Naive thymus-derived CD8-positive, alpha-beta T cell (primary cell): ENCODE data around the gene CALCOCO1. TPM values are rescaled to one million over a fixed set of nuclear protein-coding genes. Genes with fewer than 3 reads are reported as not detected.

Experiments
- ATAC-seq, 2 donors: fragments of 150-1000 bp; cut with Tn5 transposase in 1 of 2; sonication (Bioruptor Pico), chemical (Tn5 transposase) in 1 of 2; 1 replicate in 1 of 2; 2 replicates in 1 of 2; pipeline ENCODE4 v1.10.0; 2021; ENCODE audit warnings: mild to moderate bottlenecking in 2 of 2, moderate library complexity in 2 of 2
- POLR2A ChIA-PET: fragments of 350-600 bp; sonication (Branson Sonifier 250); formaldehyde crosslinking; loops from one replicate; lab custom pipeline; 2021; ENCODE audit warnings: antibody characterized with exemption; lab: Charles Lee
- DNase-seq, 10 donors: peaks; one replicate each; pipeline versions ENCODE4 v3.0.0 to v3.0.0-alpha.2; 2020 to 2022
- H3K27ac Mint-ChIP-seq, 10 donors: one replicate each; pipeline ENCODE4 v1.8.0; 2020 to 2022; ENCODE audit warnings: mild to moderate bottlenecking in 10 of 10, mixed read lengths in 10 of 10, moderate library complexity in 4 of 10, inconsistent platforms in 1 of 10
- H3K27me3 Mint-ChIP-seq, 5 donors: one replicate each; pipeline ENCODE4 v1.8.0; 2021 to 2022; ENCODE audit warnings: mixed read lengths in 5 of 5
- H3K36me3 Mint-ChIP-seq, 3 donors: one replicate each; pipeline ENCODE4 v1.8.0; 2020 to 2022; ENCODE audit warnings: mixed read lengths in 3 of 3, mild to moderate bottlenecking in 2 of 3, inconsistent platforms in 1 of 3
- H3K4me1 Mint-ChIP-seq, 4 donors: one replicate each; pipeline ENCODE4 v1.8.0; 2021 to 2022; ENCODE audit warnings: mixed read lengths in 4 of 4
- H3K4me3 Mint-ChIP-seq, 10 donors: one replicate each; pipeline ENCODE4 v1.8.0; 2020 to 2022; ENCODE audit warnings: mild to moderate bottlenecking in 10 of 10, mixed read lengths in 10 of 10, moderate library complexity in 6 of 10, inconsistent platforms in 1 of 10
- H3K9me3 Mint-ChIP-seq, 9 donors: one replicate each; pipeline ENCODE4 v1.8.0; 2020 to 2022; ENCODE audit warnings: mixed read lengths in 9 of 9, mild to moderate bottlenecking in 3 of 9, inconsistent platforms in 1 of 9, moderate library complexity in 1 of 9
- polyA plus RNA-seq, 3 donors: library from polyadenylated mRNA; unstranded; fragments of 300-500 nt; fragmentation: Illumina TruSeq; gene quantifications; one replicate each; pipeline ENCODE4 v1.2.3, GENCODE V29; 2021
- total RNA-seq, 8 experiments: library from RNA in 2 of 8; stranded (reverse) in 2 of 8; gene quantifications; one replicate each; pipeline ENCODE4 v1.2.3 and lab custom pipeline; 2021 to 2026

Gene CALCOCO1
- total and polyA plus RNA-seq, 5 experiments from 2014 or later, result 52.3 to 168 (median 55.5) TPM

DNA sequence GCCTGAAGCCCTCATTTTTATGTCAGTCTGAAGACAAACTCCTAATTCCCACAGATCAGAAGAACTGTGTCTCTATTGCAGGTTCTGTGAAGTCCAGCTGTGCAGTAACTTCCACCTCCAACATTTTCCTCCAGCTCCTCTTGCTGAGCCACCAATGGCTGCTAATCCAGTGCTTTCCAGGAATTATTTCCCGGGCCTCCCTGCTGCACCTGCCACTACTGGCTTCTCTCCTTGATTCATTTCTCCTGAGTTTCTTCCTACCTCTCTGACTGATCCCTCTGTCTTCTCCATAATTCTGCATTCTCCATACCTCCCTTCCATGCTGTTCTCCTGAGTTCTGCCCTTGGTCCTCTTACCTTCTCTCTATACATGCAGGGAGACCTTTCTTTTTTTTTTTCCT lies 21.2 kb downstream of the CALCOCO1 start:
- Mint-ChIP-seq H3K27me3 (peaks cover 30 to 54% (median 39%) of the 10 kb centered on the region in 5 donors), H3K4me3 (no peak overlapping the region), H3K36me3 (peaks cover 0 to under 1% (median 0%) of the 10 kb centered on the region in 3 donors), H3K27ac (no peak overlapping the region), H3K4me1 (peaks cover 0 to 5% (median 3%) of the 10 kb centered on the region in 4 donors), H3K9me3 (no peaks in the 10 kb centered on the region)
- ATAC-seq (no peak), DNase-seq (no peak)
- POLR2A ChIA-PET, result interaction anchor here (0.9 kb wide), 1 partner anchor 9 kb away, joined by 3 read pairs; no protein-coding TSS in a partner anchor

DNA sequence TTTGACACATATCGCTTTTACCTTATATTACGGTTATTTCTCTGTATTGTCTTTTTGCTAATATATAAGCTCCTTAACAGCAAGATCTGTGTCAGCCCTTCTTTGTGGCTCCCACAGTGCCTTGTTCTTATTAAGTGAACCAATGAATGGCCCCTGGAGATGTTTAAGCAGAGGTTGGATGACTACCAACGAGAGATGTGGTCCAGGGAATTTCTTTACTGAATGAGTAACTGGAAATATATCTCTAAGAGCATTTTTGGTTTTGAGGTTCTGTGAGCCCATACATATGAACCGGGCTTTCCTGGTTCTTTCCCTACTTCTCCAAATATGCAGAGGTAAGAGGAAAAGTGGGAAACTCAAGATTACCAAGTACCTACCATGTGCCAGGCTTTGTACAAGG lies 23.5 kb downstream of the CALCOCO1 start:
- no peaks in the 10 kb centered on the region for H3K9me3 Mint-ChIP-seq

DNA sequence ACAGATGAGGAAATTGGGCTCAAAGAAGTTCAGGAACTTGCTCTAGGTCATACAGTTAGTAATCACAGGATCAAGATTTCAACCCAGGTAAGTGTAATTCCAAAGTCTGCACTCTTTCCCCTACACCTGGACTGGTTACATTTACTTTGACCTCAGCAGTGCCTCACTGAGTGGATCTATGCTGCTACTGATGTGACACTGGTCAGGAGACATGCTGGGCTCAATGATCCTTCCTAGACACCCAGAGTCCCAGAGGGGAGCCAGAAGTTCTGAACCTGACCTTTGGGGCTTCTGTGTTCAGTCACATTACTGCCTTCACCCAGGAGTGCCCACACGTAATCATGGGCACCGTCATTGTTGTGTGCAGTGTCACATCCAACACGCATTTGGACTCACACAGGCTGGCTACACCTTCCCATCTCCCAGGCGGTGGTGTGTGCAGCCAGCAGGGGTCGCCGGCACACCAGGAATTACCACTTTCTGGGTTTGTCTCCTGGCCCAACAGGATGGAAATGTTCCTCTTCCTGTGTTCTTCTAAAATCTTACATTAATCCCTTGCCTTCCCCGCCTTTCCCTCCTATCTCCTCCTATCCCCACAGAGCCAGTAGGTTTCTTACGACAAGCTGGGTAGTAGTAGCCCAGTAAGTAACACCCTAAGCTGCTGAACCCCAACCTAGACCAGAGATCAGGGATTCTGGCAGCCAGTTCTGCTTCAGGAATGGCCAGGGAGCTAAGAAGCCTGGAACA lies 25.6 kb downstream of the CALCOCO1 start:
- peak; percentile 83 to 94 for ATAC-seq
- peaks cover 44 to 91% (median 68%) of the 10 kb centered on the region in 5 donors for H3K27me3 Mint-ChIP-seq
- POLR2A ChIA-PET, result interaction anchor here (0.7 to 0.8 kb wide), 2 partner anchors 43 to 44 kb away, joined by 4 read pairs; no protein-coding TSS in a partner anchor
- DNase-seq, result peak; percentile 61 to 86 (median 68)
- no peak overlapping the region for H3K4me3 Mint-ChIP-seq
- H3K27ac Mint-ChIP-seq, result no peak overlapping the region
- H3K36me3 Mint-ChIP-seq, result no peaks in the 10 kb centered on the region
- peaks cover 5 to 8% (median 6%) of the 10 kb centered on the region in 4 donors for H3K4me1 Mint-ChIP-seq
- no peaks in the 10 kb centered on the region for H3K9me3 Mint-ChIP-seq

More for the DNA sequence above, 23.5 kb downstream of the CALCOCO1 start:
- no peak for DNase-seq
- Mint-ChIP-seq H3K36me3 (no peaks in the 10 kb centered on the region), H3K27me3 (peaks cover 37 to 76% (median 58%) of the 10 kb centered on the region in 5 donors), H3K4me3 (no peak overlapping the region), H3K4me1 (peaks cover 0 to 4% (median 3%) of the 10 kb centered on the region in 4 donors), H3K27ac (no peak overlapping the region)
- POLR2A ChIA-PET, result interaction anchor here (2.3 kb wide), 1 partner anchor 42 kb away, joined by 6 read pairs; no protein-coding TSS in a partner anchor
- ATAC-seq, result no peak

DNA sequence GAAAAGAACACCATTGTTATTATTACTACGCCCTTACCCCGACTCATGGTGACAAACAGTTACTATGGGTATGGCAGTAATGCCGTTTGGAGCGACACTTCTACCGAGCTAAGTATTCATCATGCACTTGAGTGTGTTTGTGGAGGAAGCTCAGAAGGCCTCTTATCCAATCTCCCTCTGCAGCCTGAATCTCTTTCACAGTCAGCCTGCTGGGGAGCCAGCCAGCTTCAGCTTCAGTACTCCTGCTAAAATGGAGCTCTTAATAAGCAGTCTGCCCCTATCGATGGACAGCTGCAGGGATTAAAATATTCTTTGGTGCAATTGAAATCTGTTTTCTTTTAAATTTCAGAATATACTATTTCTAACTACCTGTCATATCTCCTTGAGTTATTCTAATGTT lies 26.7 kb downstream of the CALCOCO1 start:
- Mint-ChIP-seq H3K4me3 (no peak overlapping the region), H3K4me1 (peaks cover 12 to 20% (median 17%) of the 10 kb centered on the region in 4 donors), H3K27ac (no peak overlapping the region), H3K27me3 (peaks cover 44 to 92% (median 70%) of the 10 kb centered on the region in 5 donors), H3K9me3 (no peaks in the 10 kb centered on the region), H3K36me3 (no peaks in the 10 kb centered on the region)
- POLR2A ChIA-PET, result no interaction called here
- DNase-seq (no peak), ATAC-seq (no peak)

DNA sequence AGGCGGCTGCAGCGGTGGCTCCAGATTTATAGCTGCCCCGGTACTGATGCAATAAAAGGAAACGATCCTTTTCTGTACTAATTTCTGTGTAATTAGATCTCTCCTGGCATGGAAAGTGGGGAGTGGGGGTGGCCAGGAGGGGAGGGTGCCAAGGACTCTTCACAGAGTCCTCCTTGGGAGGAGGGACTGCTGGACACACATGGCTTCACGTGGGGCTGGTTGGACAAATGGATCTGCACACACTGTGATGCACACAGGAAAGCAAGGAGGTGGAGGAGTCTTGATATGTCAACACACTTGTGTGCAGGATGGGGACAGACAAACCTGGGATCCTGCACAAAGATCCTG lies 27.6 kb downstream of the CALCOCO1 start:
- Mint-ChIP-seq H3K36me3 (peaks cover 0 to 3% (median 0%) of the 10 kb centered on the region in 3 donors), H3K27ac (no peak overlapping the region), H3K4me1 (peaks cover 18 to 27% (median 25%) of the 10 kb centered on the region in 4 donors), H3K9me3 (no peaks in the 10 kb centered on the region), H3K27me3 (peaks cover 48 to 98% (median 77%) of the 10 kb centered on the region in 5 donors), H3K4me3 (no peak overlapping the region)
- ATAC-seq (no peak), DNase-seq (no peak)
- POLR2A ChIA-PET, result no interaction called here

DNA sequence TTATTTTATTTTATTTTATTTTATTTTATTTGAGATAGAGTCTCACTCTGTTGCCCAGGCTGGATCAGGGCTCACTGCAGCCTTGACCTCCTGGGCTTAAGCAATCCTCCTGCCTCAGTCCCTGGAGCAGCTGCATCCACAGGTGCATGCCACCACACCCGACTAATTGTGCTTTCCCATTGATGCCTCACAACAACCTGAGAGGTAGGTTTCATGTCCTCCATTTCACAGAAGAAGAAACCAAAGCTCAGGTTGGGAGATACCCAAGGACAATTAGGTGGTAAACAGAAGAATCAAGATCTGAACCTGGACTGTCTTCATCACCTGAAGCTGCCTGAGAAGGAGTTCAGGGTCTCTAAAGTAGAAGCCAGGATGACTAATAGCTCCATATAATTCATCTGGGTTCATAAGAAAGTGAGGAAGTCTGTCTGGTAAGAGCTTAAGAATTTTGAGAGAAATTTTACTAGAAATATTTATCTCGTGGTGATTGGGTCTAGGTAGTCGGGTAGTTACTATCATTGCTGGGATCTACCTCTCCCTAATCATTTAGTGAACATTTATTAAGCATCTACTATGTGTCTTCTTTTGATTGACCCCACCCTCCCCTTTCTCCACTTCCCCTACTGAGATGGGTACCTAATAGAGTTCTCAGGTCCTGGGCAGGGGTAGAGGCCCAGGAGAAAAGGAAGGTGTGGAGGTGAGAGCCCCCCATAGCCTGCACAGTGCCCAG lies 28.1 kb downstream of the CALCOCO1 start:
- Mint-ChIP-seq H3K4me3 (no peak overlapping the region), H3K4me1 (peaks cover 21 to 32% (median 30%) of the 10 kb centered on the region in 4 donors), H3K27me3 (peaks cover 49 to 98% (median 77%) of the 10 kb centered on the region in 5 donors), H3K9me3 (no peaks in the 10 kb centered on the region), H3K27ac (no peak overlapping the region), H3K36me3 (peaks cover 0 to 3% (median 0%) of the 10 kb centered on the region in 3 donors)
- ATAC-seq (no peak), DNase-seq (no peak)
- POLR2A ChIA-PET, result no interaction called here

DNA sequence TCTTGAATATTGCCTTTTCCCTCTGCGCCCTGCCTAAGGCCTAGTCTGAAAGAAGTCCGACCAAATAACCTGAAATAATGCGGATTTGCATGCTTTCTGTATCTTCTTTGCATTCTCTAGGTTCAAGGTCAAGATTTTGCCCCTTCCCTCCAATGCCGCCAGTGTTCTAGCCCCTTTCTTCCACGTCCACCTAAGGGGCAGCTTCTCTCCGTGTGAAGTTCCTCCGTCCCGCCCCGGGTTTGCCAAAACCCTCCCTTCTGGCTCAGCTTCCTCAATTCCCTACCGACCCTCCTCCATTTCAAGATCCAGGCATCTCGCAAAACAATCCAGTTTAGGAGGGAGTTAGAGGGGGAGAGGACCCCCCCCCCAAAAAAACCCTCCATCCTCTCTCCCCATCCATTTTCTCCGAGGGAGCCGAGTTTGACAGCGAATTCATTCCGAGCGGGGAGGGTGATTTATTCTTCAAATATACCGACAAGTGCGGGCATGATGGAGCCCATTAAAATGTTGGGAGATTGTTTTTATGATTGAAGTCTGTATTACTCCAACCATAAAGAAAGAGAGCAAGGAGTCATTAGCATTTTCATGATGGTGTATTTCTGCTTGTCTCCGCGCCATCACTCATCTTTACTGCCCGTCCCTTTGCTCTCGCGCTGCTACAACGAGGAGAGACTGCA lies 30.5 kb downstream of the CALCOCO1 start:
- Mint-ChIP-seq H3K27ac (no peak overlapping the region), H3K4me1 (peaks cover 21 to 32% (median 29%) of the 10 kb centered on the region in 4 donors), H3K36me3 (peaks cover 0 to 3% (median under 1%) of the 10 kb centered on the region in 3 donors), H3K9me3 (peaks cover 0 to under 1% (median 0%) of the 10 kb centered on the region in 9 donors), H3K4me3 (peak overlapping the region in 9 of 10 donors; percentile 45 to 77 (median 69)), H3K27me3 (peaks cover 53 to 97% (median 71%) of the 10 kb centered on the region in 5 donors)
- ATAC-seq (no peak), DNase-seq (no peak)
- POLR2A ChIA-PET, result interaction anchor here (0.6 kb wide), 2 partner anchors 10 to 178 kb away, joined by 3 read pairs; no protein-coding TSS in a partner anchor

DNA sequence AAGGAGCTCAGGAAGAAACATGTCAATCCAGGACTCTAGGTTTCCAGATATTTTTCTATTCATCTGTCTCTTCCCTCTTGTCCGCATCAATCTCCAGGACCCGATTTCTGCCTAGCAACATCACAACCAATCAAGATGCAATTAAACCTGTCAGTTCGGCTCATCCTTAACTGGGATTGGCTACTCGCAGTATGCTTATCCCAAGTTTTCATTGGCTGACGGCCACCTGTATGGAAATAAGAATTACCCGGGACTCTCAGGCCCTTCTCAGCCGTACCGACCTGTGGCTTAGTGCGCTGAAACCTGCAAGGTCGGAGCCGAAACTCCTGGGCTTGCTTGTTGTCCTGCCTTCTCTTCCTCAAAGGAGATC lies 31.0 kb downstream of the CALCOCO1 start:
- peaks cover 2 to 5% (median 3%) of the 10 kb centered on the region in 3 donors for H3K36me3 Mint-ChIP-seq
- peaks cover 0 to 4% (median 0%) of the 10 kb centered on the region in 9 donors for H3K9me3 Mint-ChIP-seq
- POLR2A ChIA-PET, result no interaction called here
- H3K27ac Mint-ChIP-seq, result no peak overlapping the region
- H3K4me3 Mint-ChIP-seq, result peak overlapping the region in 9 of 10 donors; percentile 45 to 77 (median 69)
- H3K4me1 Mint-ChIP-seq, result peaks cover 21 to 32% (median 28%) of the 10 kb centered on the region in 4 donors
- peaks cover 51 to 97% (median 72%) of the 10 kb centered on the region in 5 donors for H3K27me3 Mint-ChIP-seq
- ATAC-seq, result no peak
- DNase-seq, result peak in 1 of 10 donors; percentile 19

DNA sequence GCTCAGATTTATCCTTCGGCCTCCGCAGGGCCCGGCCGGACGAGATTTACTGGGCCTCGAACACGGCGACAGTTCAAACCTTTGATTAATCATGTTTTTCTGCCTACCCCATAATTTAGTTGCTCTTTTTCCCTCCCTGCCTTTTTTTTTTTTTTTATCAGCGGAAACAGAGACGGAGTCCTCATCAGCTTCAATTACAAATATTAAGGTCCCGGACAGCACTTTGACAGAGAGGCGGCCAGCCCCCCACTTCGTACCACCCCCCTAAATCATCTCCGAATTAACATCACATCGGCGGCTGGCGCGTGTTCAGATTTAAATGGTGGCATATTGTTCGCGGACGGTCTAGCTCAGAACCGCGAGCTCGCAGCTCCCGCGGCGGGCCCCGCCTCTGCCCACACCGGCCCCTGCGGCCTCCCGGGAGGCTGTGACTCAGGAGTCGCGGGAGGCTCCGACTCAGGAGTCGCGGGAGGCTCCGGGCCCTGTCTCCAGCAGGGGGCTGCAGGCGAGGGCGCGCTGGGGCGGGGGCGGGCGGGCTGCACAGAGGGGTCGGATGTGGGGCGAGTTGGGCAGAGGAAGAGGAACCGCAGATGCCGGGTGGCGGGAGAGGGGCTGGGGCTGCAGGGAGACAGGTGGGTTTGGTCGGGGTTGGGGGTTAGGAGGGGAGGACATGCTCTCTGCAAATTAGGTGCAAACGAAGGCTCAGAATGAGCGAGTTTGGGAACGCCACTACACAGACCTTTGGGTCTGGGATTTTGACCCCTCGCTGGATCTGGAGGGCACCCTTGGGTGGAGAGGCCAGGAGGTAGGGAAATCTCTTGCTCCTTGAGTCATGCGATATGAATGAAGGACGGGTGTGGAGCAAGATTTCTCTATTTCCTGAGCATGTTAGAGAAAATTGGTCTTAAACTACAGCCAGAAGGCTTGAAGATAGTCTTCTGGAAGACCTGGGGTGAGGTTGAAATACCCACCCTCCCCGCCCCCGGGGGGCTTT lies 31.8 kb downstream of the CALCOCO1 start:
- Mint-ChIP-seq H3K4me3 (peak overlapping the region; percentile 74 to 89 (median 79)), H3K4me1 (peaks cover 21 to 32% (median 28%) of the 10 kb centered on the region in 4 donors), H3K27me3 (peaks cover 48 to 99% (median 73%) of the 10 kb centered on the region in 5 donors), H3K27ac (peak overlapping the region in 2 of 10 donors; percentile 18 to 45), H3K36me3 (peaks cover 2 to 5% (median 3%) of the 10 kb centered on the region in 3 donors), H3K9me3 (peaks cover 0 to 5% (median 0%) of the 10 kb centered on the region in 9 donors)
- ATAC-seq, result peak; percentile 58 to 76
- POLR2A ChIA-PET, result interaction anchor here (1.0 to 1.2 kb wide), 2 partner anchors 20 to 56 kb away, joined by 3 to 4 read pairs; partner anchors contain the start of genes ATP5MC2 and CISTR
- peak in 4 of 10 donors; percentile 10 to 28 (median 18) for DNase-seq

DNA sequence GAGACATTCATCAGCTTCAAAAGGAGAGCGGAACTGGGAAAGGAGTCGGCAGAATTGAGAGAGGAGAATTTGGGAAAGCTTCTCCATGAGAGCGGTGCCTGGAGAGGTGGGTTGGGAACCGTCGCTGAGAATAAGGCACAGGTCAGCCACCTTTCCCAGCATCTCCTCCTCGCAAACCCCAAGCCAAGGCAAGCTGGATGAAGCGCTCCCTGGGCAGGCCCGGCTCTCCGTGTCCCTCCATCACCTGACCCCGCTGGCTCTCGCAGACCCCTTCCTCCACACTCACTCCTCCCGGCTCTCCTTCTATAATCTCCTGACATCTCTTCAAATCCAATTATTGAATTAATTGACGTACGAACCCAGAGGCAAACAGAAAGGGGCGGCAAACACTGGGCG lies 32.5 kb downstream of the CALCOCO1 start:
- H3K27me3 Mint-ChIP-seq, result peaks cover 43 to 99% (median 70%) of the 10 kb centered on the region in 5 donors
- POLR2A ChIA-PET, result interaction anchor here (1.0 to 1.2 kb wide), 2 partner anchors 19 to 57 kb away, joined by 3 to 4 read pairs; partner anchors contain the start of genes ATP5MC2 and CISTR
- H3K27ac Mint-ChIP-seq, result no peak overlapping the region

DNA sequence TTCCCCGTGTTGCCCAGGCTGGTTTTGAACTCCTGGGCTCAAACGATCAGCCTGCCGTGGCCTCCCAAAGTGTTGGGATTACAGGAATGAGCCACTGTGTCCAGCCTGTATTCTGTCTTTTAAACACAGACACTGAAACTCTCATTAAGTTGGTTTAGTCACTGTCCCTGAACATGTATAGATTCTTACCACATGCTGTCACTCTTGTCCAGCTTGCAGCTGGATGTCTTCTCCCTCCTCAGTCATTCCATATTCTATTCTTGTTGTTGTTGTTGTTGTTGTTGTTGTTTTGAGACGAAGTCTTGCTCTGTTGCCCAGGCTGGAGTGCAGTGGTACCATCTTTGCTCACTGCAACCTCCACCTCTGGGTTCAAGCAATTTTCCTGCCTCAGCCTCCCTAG lies 39.1 kb downstream of the CALCOCO1 start:
- Mint-ChIP-seq H3K4me1 (peaks cover 0 to 2% (median 0%) of the 10 kb centered on the region in 4 donors), H3K27ac (no peak overlapping the region), H3K9me3 (peaks cover 0 to 5% (median 0%) of the 10 kb centered on the region in 9 donors), H3K27me3 (peaks cover 13 to 34% (median 25%) of the 10 kb centered on the region in 5 donors), H3K4me3 (no peak overlapping the region), H3K36me3 (peaks cover 0 to 5% (median 2%) of the 10 kb centered on the region in 3 donors)
- POLR2A ChIA-PET, result interaction anchor here (4.3 kb wide), 1 partner anchor 11 kb away, joined by 13 read pairs; the partner anchor contains the start of gene ATP5MC2
- ATAC-seq (no peak), DNase-seq (no peak)

More for the DNA sequence above, 32.5 kb downstream of the CALCOCO1 start:
- ATAC-seq (no peak), DNase-seq (no peak)
- Mint-ChIP-seq H3K4me1 (peaks cover 21 to 32% (median 28%) of the 10 kb centered on the region in 4 donors), H3K9me3 (peaks cover 0 to 5% (median 0%) of the 10 kb centered on the region in 9 donors), H3K36me3 (peaks cover 2 to 5% (median 3%) of the 10 kb centered on the region in 3 donors), H3K4me3 (peak overlapping the region; percentile 74 to 87 (median 77))
